ENCODE results near the gene TNFSF9.
"Not testable (repeated sequence)": the region's sequence is repeated elsewhere in the genome, so short reads cannot be mapped to it uniquely, and the experiment has no call there.

The TNFSF9 gene

DNA sequence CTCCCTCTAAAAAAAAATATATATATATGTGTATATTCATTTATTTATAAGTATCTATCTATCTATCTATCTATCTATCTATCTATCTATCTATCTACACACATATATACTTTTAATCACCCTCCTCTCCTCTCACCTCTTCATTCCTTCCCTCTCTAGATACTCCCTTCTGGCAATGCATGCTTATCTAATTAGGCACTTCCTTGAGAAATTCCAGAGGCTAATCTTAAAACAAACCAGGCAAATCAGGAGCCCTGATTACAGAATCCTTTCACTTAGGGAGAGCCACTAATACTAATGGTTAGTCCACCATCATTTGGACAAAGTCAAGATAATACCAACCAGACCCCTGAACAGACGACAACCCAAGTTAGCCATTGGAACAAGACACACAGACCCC is 42.5 kb downstream of the TNFSF9 start:
- no peak for DNase-seq

DNA sequence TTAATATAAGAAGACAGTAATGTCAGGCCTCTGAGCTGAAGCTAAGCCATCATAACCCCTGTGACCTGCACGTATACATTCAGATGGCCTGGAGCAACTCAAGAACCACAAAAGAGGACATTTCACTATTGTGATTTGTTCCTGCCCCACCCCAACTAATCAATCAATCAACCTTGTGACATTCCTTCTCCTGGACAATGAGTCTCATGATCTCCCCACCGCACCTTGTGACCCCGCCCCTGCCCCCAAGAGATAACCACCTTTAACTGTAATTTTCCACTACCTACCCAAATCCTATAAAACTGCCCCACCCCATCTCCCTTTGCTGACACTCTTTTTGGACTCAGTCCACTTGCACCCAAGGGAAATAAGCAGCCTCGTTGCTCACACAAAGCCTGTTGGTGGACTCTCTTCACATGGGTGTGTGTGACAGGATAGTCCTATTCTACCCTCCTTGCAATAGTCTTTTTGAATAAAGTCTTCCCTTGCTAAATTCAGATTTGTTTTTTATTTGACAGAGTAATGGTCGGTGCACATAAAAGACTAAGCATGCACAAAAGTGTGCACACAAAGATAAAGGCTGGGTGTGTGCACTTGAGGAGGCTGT is 46.1 kb downstream of the TNFSF9 start:
- no peak for DNase-seq

- peak in 1 of 3 experiments; percentile 39 for DNase-seq
Observed at GRCh38 chr19:6577476-6578125, 46.8 kb downstream of the TNFSF9 start.

- no peak for DNase-seq
Observed at GRCh38 chr19:6579450-6580178, 48.8 kb downstream of the TNFSF9 start.

DNA sequence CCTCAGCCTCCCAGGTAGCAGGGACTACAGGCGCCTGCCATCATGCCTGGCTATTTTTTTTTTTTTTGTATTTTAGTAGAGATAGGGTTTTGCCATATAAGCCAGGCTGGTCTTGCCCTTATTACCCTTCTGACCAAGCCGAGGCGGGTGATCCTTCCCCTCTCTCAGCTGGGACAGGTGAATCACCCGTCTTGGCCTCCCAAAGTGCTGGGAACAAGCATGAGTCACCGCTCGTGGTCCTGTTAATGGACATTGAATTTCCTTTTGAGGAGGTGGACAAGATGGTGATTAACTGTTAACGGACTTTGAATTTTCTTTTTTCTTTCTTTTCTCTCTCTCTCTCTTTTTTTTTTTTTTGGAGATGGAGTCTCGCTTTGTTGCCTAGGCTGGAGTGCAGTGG is 49.5 kb downstream of the TNFSF9 start:
- no peak for DNase-seq

- DNase-seq = not testable (repeated sequence)
Observed at GRCh38 chr19:6582515-6583484, 52.0 kb downstream of the TNFSF9 start.
